Left lung (tissue), 10 donors: ENCODE measurements around the gene PTPRR. TPM values are rescaled to one million over a fixed set of nuclear protein-coding genes. Genes with fewer than 3 reads are reported as not detected.

ENCODE experiments used
- ATAC-seq: fragments of 200-7000 bp; cut with Tn5 transposase; one replicate; pipeline ENCODE4 v1.9.1; 2020; ENCODE audit warnings: moderate library complexity
- DNase-seq, 4 donors: peaks; one replicate each; pipeline ENCODE4 v3.0.0-alpha.2; 2013 to 2020
- H3K27ac ChIP-seq, 2 donors: fragments of 200-600 bp; sonication (generic) in 1 of 2; one replicate each; pipeline versions ENCODE4 v1.5.0 to v1.8.0; 2020 to 2021
- H3K27me3 ChIP-seq, 2 donors: fragments of 200-600 bp; sonication (generic) in 1 of 2; one replicate each; pipeline versions ENCODE4 v1.5.0 to v1.8.0; 2020 to 2021
- H3K36me3 ChIP-seq, 2 donors: fragments of 200-600 bp; sonication (generic) in 1 of 2; one replicate each; pipeline versions ENCODE4 v1.5.0 to v1.8.0; 2020 to 2021
- H3K4me1 ChIP-seq, 2 donors: fragments of 200-600 bp; one replicate each; pipeline ENCODE4 v1.8.0; 2021
- H3K4me3 ChIP-seq, 2 donors: fragments of 200-600 bp; sonication (generic) in 1 of 2; one replicate each; pipeline versions ENCODE4 v1.5.0 to v1.8.0; 2020 to 2021; ENCODE audit warnings: mild to moderate bottlenecking in 1 of 2
- H3K9me3 ChIP-seq, 2 donors: fragments of 200-600 bp; sonication (generic) in 1 of 2; one replicate each; pipeline versions ENCODE4 v1.5.0 to v1.8.0; 2020 to 2021
- CTCF ChIP-seq, 2 donors: fragments of 200-600 bp; sonication (generic) in 1 of 2; IDR thresholded peaks; one replicate each; pipeline versions ENCODE4 v1.5.0 to v1.8.0; 2021; ENCODE audit warnings: antibody characterized with exemption in 2 of 2
- intact Hi-C, 2 donors: fragments of 100-400 bp; cut with DNase I; formaldehyde crosslinking; loops; one replicate each; pipeline versions ENCODE4 v1.11.2 to v1.14.2; 2022
- polyA plus RNA-seq, 6 donors: library from polyadenylated mRNA; unstranded; fragments of 120-200 nt; gene quantifications; one replicate each; pipeline ENCODE4 v1.2.1, GENCODE V29; 2013; ENCODE audit not compliant: insufficient read length in 6 of 6
- total RNA-seq, 2 donors: library from RNA; stranded (reverse); fragmentation: NEBNext Ultra II Directional; extraction: Animal tissue kit (Norgen Biotek cat#: 25700); gene quantifications; one replicate each; pipeline ENCODE4 v1.2.1, GENCODE V29; 2021
- donor health status: DM: no; HTN: yes; CAD: no.
- donor health status: DM: no; HTN: no; CAD: no.

Gene PTPRR
- total and polyA plus RNA-seq, 8 donors, result 0.10 to 1.4 (median 0.20) TPM

GRCh38 chr12:70607107-70607506 is 313.4 kb downstream of the PTPRR start:
- intact Hi-C loops, result no loop called here
- Histone ChIP-seq H3K27ac (peak overlapping the region in 1 of 2 donors; percentile 51), H3K4me3 (peak overlapping the region; percentile 4 to 39), H3K9me3 (no peaks in the 10 kb centered on the region), H3K27me3 (peaks cover 0 to 50% of the 10 kb centered on the region in 2 donors), H3K36me3 (no peaks in the 10 kb centered on the region), H3K4me1 (peaks cover 6 to 8% of the 10 kb centered on the region in 2 donors)
- ATAC-seq, result no peak
- no peak for DNase-seq
- TF ChIP-seq CTCF (IDR thresholded peaks at IDR 0.05), result no peak

- no peak for TF ChIP-seq CTCF (IDR thresholded peaks at IDR 0.05)
- DNase-seq (no peak), ATAC-seq (no peak)
- Histone ChIP-seq H3K4me3 (peak overlapping the region in 1 of 2 donors; percentile 39), H3K4me1 (peaks cover 6 to 8% of the 10 kb centered on the region in 2 donors), H3K36me3 (no peaks in the 10 kb centered on the region), H3K27me3 (peaks cover 0 to 42% of the 10 kb centered on the region in 2 donors), H3K9me3 (no peaks in the 10 kb centered on the region), H3K27ac (no peak overlapping the region)
- intact Hi-C loops, result no loop called here
These were observed 314.6 kb downstream of the PTPRR start for GRCh38 chr12:70605976-70606375.

- no peaks in the 10 kb centered on the region for H3K36me3 ChIP-seq
- H3K9me3 ChIP-seq, result no peaks in the 10 kb centered on the region
- H3K27me3 ChIP-seq, result peaks cover 0 to 29% of the 10 kb centered on the region in 2 donors
- H3K4me1 ChIP-seq, result peaks cover 6% of the 10 kb centered on the region in 2 donors
- TF ChIP-seq CTCF (IDR thresholded peaks at IDR 0.05), result no peak
- DNase-seq (no peak), ATAC-seq (no peak)
- peak overlapping the region in 1 of 2 donors; percentile 39 for H3K4me3 ChIP-seq
- intact Hi-C loops, result no loop called here
- no peak overlapping the region for H3K27ac ChIP-seq
These were observed 315.9 kb downstream of the PTPRR start for GRCh38 chr12:70604662-70605061.

GRCh38 chr12:70603044-70603443 is 317.5 kb downstream of the PTPRR start:
- H3K4me1 ChIP-seq, result no peaks in the 10 kb centered on the region
- peaks cover 0 to 13% of the 10 kb centered on the region in 2 donors for H3K27me3 ChIP-seq
- H3K36me3 ChIP-seq, result no peaks in the 10 kb centered on the region
- no peak for TF ChIP-seq CTCF (IDR thresholded peaks at IDR 0.05)
- no peaks in the 10 kb centered on the region for H3K9me3 ChIP-seq
- intact Hi-C loops, result no loop called here
- no peak for ATAC-seq
- DNase-seq, result no peak
- H3K4me3 ChIP-seq, result peak overlapping the region in 1 of 2 donors; percentile 39
- no peak overlapping the region for H3K27ac ChIP-seq

- peak in 2 of 4 donors; percentile 7 to 35 for DNase-seq
- H3K4me3 ChIP-seq, result no peak overlapping the region
- no peaks in the 10 kb centered on the region for H3K9me3 ChIP-seq
- no peak for TF ChIP-seq CTCF (IDR thresholded peaks at IDR 0.05)
- no peaks in the 10 kb centered on the region for H3K36me3 ChIP-seq
- ATAC-seq, result peak; percentile 61
- no peaks in the 10 kb centered on the region for H3K27me3 ChIP-seq
- no peak overlapping the region for H3K27ac ChIP-seq
- intact Hi-C loops, result no loop called here
- no peaks in the 10 kb centered on the region for H3K4me1 ChIP-seq
These were observed 321.9 kb downstream of the PTPRR start for GRCh38 chr12:70598467-70599193.
